DND-41 (cell line): ENCODE data around the gene NDUFS7.

Experiments used
- CTCF ChIP-seq: IDR thresholded peaks from 2 replicates; pipeline ENCODE4 v1.5.1; 2012; ENCODE audit warnings: borderline replicate concordance, low read length, moderate library complexity, mild to moderate bottlenecking; ENCODE audit not compliant: poor library complexity, severe bottlenecking; ENCODE audit errors: extremely low read depth
- EZH2 ChIP-seq: IDR thresholded peaks from 3 replicates; pipeline ENCODE4 v1.6.1; 2012; ENCODE audit warnings: borderline replicate concordance, low read depth, mild to moderate bottlenecking, moderate library complexity, low read length, inconsistent platforms; ENCODE audit not compliant: severe bottlenecking

GRCh38 chr19:1388637-1389026 lies 4.9 kb downstream of the NDUFS7 start:
- TF ChIP-seq CTCF (no peak), EZH2 (no peak)
